ENCODE measurements around the gene DNAJC3.

Gene DNAJC3

DNA sequence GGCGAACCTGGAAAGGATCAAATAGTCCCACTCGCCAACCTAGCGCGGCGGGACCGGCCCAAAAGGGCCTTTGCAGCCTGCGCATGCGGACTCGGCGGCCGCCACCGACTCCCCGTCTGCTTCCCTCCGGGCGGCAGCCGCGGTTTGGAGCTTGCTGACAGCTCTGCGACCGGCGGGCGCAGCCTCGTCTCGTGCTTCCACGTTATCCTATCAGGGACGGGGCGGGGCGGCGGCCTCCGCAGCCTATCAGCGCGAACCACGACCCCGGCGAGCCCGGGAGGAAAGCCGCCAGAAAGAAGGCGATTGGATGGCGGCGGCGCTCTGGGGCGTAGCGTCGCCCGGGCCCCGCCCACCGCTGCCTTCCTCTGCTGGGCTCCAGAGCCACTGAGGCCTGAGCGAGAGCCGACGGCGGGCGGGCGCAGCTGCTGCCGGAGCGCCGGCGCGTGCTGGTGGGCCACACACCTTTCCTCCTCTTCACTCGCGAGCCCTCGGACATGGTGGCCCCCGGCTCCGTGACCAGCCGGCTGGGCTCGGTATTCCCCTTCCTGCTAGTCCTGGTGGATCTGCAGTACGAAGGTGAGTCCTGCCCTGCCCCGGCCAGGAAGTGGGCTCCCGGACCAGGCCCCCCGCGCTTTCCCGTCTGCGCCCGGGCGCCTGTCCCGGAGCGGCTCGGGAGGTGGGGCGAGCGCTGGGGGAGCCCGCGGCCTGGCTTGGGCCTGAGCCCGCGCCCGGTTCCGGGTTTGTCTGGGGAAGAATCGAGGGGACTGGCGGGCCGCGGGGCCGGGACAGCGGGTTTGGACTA lies at the start of gene DNAJC3:
Gene DNAJC3 (plus strand): TSS at position 378 of the 802 bp plus-strand sequence. CDS start 117 bp downstream, at position 495.
- TF ChIP-seq EZH2 (IDR thresholded peaks at IDR 0.05) (no peak), POLR2AphosphoS5 (IDR thresholded peaks at IDR 0.05; ENCODE audit: borderline replicate concordance, low read depth, low read length) (peak; percentile 74; the same call in 1 of the 2 replicates), FOXP2 (optimal IDR thresholded peaks at IDR 0.05; ENCODE audit: control extremely low read depth, extremely low read length, insufficient read depth) (peak; percentile 63)
- Histone ChIP-seq H3K27ac (no peak within 1 kb of the TSS), H3K4me3 (peak within 1 kb of the TSS; percentile 97), H3K9ac (ENCODE audit: insufficient read length) (peak within 1 kb of the TSS; percentile 87), H3K36me3 (ENCODE audit: insufficient read depth, low read length) (no peaks in the 10 kb centered on the region), H3K9me3 (ENCODE audit: low read depth, low read length) (no peaks in the 10 kb centered on the region)
- peak; percentile 48 for DNase-seq (ENCODE audit: low read depth, low spot score)

DNA sequence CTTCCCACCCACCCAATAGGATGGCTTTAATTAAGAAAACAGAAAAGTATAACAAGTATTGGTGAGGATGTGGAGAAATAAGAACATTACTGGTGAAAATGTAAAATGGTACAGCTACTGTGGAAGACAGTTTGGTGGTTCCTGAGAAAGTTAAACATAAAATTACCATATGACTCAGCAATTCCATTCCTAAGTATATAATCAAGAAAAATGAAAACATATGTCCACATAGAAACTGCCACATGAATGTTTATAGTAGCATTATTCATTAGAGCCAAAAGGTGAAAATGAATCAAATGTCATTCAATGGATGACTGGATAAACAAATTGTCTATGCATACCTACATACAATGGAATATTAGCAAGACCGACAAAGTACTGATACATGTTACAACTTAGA lies 49.3 kb upstream of the DNAJC3 start:
- no peak overlapping the region for H3K4me3 ChIP-seq
- TF ChIP-seq EZH2 (IDR thresholded peaks at IDR 0.05) (no peak), FOXP2 (optimal IDR thresholded peaks at IDR 0.05; ENCODE audit: control extremely low read depth, extremely low read length, insufficient read depth) (no peak), POLR2AphosphoS5 (IDR thresholded peaks at IDR 0.05; ENCODE audit: borderline replicate concordance, low read depth, low read length) (no peak)
- no peak for DNase-seq (ENCODE audit: low read depth, low spot score)
- no peaks in the 10 kb centered on the region for H3K9me3 ChIP-seq (ENCODE audit: low read depth, low read length)
- H3K36me3 ChIP-seq (ENCODE audit: insufficient read depth, low read length), result no peaks in the 10 kb centered on the region
- H3K9ac ChIP-seq (ENCODE audit: insufficient read length), result no peak overlapping the region
- no peak overlapping the region for H3K27ac ChIP-seq

GRCh38 chr13:95628488-95628887 lies 48.5 kb upstream of the DNAJC3 start:
- H3K9me3 ChIP-seq (ENCODE audit: low read depth, low read length), result no peaks in the 10 kb centered on the region
- H3K36me3 ChIP-seq (ENCODE audit: insufficient read depth, low read length), result no peaks in the 10 kb centered on the region
- no peak for TF ChIP-seq EZH2 (IDR thresholded peaks at IDR 0.05)
- no peak for TF ChIP-seq POLR2AphosphoS5 (IDR thresholded peaks at IDR 0.05; ENCODE audit: borderline replicate concordance, low read depth, low read length)
- no peak for TF ChIP-seq FOXP2 (optimal IDR thresholded peaks at IDR 0.05; ENCODE audit: control extremely low read depth, extremely low read length, insufficient read depth)
- H3K4me3 ChIP-seq, result no peak overlapping the region
- DNase-seq (ENCODE audit: low read depth, low spot score), result no peak
- no peak overlapping the region for H3K27ac ChIP-seq
- no peak overlapping the region for H3K9ac ChIP-seq (ENCODE audit: insufficient read length)

GRCh38 chr13:95629071-95629470 lies 47.9 kb upstream of the DNAJC3 start:
- H3K9me3 ChIP-seq (ENCODE audit: low read depth, low read length), result no peaks in the 10 kb centered on the region
- H3K9ac ChIP-seq (ENCODE audit: insufficient read length), result no peak overlapping the region
- H3K4me3 ChIP-seq, result no peak overlapping the region
- no peak for DNase-seq (ENCODE audit: low read depth, low spot score)
- no peak for TF ChIP-seq EZH2 (IDR thresholded peaks at IDR 0.05)
- TF ChIP-seq FOXP2 (optimal IDR thresholded peaks at IDR 0.05; ENCODE audit: control extremely low read depth, extremely low read length, insufficient read depth), result no peak
- no peak for TF ChIP-seq POLR2AphosphoS5 (IDR thresholded peaks at IDR 0.05; ENCODE audit: borderline replicate concordance, low read depth, low read length)
- H3K27ac ChIP-seq, result no peak overlapping the region
- no peaks in the 10 kb centered on the region for H3K36me3 ChIP-seq (ENCODE audit: insufficient read depth, low read length)

- no peak overlapping the region for H3K4me3 ChIP-seq
- H3K9ac ChIP-seq (ENCODE audit: insufficient read length), result no peak overlapping the region
- no peaks in the 10 kb centered on the region for H3K36me3 ChIP-seq (ENCODE audit: insufficient read depth, low read length)
- H3K27ac ChIP-seq, result no peak overlapping the region
- no peaks in the 10 kb centered on the region for H3K9me3 ChIP-seq (ENCODE audit: low read depth, low read length)
- TF ChIP-seq FOXP2 (optimal IDR thresholded peaks at IDR 0.05; ENCODE audit: control extremely low read depth, extremely low read length, insufficient read depth) (no peak), EZH2 (IDR thresholded peaks at IDR 0.05) (no peak), POLR2AphosphoS5 (IDR thresholded peaks at IDR 0.05; ENCODE audit: borderline replicate concordance, low read depth, low read length) (no peak)
- DNase-seq (ENCODE audit: low read depth, low spot score), result no peak
Measured at GRCh38 chr13:95630593-95630992, 46.3 kb upstream of the DNAJC3 start.

- no peaks in the 10 kb centered on the region for H3K9me3 ChIP-seq (ENCODE audit: low read depth, low read length)
- no peak overlapping the region for H3K4me3 ChIP-seq
- TF ChIP-seq EZH2 (IDR thresholded peaks at IDR 0.05) (no peak), POLR2AphosphoS5 (IDR thresholded peaks at IDR 0.05; ENCODE audit: borderline replicate concordance, low read depth, low read length) (no peak), FOXP2 (optimal IDR thresholded peaks at IDR 0.05; ENCODE audit: control extremely low read depth, extremely low read length, insufficient read depth) (no peak)
- no peak for DNase-seq (ENCODE audit: low read depth, low spot score)
- H3K9ac ChIP-seq (ENCODE audit: insufficient read length), result no peak overlapping the region
- H3K27ac ChIP-seq, result no peak overlapping the region
- no peaks in the 10 kb centered on the region for H3K36me3 ChIP-seq (ENCODE audit: insufficient read depth, low read length)
Measured at GRCh38 chr13:95636853-95637252, 40.1 kb upstream of the DNAJC3 start.

DNA sequence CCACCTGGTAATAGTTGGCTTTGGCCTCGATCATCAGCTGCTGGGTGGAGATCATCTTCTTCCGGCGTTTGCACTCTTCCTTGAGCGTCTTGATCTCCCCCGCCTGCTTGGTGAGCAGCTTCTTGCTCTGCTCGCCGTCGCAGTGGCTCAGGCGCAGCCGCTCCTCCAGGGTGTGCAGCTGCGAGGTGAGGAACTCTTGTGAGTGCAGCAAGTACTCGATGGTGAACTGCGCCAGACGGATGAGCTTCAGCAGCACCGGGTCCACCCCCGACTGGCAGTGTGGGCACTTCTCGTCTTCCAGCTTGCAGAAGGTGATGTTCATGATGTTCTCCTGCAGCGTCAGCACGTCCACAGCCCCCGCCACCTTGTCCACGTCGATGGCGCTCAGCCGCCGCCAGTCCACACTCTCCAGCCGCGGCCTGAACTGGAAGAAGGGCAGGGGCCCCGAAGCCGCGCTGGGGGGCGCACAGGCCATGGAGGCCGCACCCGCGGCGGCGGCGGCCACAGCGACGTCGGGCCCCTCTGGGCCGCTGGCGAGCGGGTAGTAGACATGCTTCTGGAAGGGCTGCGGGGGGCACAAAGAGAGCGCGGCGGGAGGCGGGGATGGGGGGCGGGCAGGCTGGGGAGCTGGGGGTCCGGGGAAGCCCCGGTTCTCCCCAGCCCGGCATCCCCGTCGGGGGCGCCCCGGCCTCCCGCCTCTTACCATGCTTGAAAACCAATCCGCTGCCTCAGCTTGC lies 35.5 kb upstream of the DNAJC3 start:
- Histone ChIP-seq H3K9ac (ENCODE audit: insufficient read length) (no peak overlapping the region), H3K4me3 (no peak overlapping the region), H3K27ac (no peak overlapping the region), H3K36me3 (ENCODE audit: insufficient read depth, low read length) (no peaks in the 10 kb centered on the region), H3K9me3 (ENCODE audit: low read depth, low read length) (no peaks in the 10 kb centered on the region)
- no peak for TF ChIP-seq EZH2 (IDR thresholded peaks at IDR 0.05)
- no peak for TF ChIP-seq POLR2AphosphoS5 (IDR thresholded peaks at IDR 0.05; ENCODE audit: borderline replicate concordance, low read depth, low read length)
- DNase-seq (ENCODE audit: low read depth, low spot score), result no peak

GRCh38 chr13:95642028-95642621 lies 34.8 kb upstream of the DNAJC3 start:
- no peaks in the 10 kb centered on the region for H3K36me3 ChIP-seq (ENCODE audit: insufficient read depth, low read length)
- DNase-seq (ENCODE audit: low read depth, low spot score), result no peak
- H3K9me3 ChIP-seq (ENCODE audit: low read depth, low read length), result no peaks in the 10 kb centered on the region
- TF ChIP-seq POLR2AphosphoS5 (IDR thresholded peaks at IDR 0.05; ENCODE audit: borderline replicate concordance, low read depth, low read length) (no peak), FOXP2 (optimal IDR thresholded peaks at IDR 0.05; ENCODE audit: control extremely low read depth, extremely low read length, insufficient read depth) (no peak), EZH2 (IDR thresholded peaks at IDR 0.05) (no peak)
- H3K9ac ChIP-seq (ENCODE audit: insufficient read length), result no peak overlapping the region
- no peak overlapping the region for H3K27ac ChIP-seq
- H3K4me3 ChIP-seq, result no peak overlapping the region

Measured in SK-N-MC (cell line).